GM20431 (cell line): Measurements from ENCODE around the gene PTK7.
"Not testable (repeated sequence)": the region's sequence is repeated elsewhere in the genome, so short reads cannot be mapped to it uniquely, and the experiment has no call there.

Experiments
- in situ Hi-C: fragments of 300-500 bp; cut with MseI, MboI; formaldehyde crosslinking; loops from one replicate; pipeline ENCODE4 v1.15.0; 2020; ENCODE audit warnings: low sequenced_read_pairs; ENCODE audit not compliant: unreplicated experiment

The PTK7 gene

DNA sequence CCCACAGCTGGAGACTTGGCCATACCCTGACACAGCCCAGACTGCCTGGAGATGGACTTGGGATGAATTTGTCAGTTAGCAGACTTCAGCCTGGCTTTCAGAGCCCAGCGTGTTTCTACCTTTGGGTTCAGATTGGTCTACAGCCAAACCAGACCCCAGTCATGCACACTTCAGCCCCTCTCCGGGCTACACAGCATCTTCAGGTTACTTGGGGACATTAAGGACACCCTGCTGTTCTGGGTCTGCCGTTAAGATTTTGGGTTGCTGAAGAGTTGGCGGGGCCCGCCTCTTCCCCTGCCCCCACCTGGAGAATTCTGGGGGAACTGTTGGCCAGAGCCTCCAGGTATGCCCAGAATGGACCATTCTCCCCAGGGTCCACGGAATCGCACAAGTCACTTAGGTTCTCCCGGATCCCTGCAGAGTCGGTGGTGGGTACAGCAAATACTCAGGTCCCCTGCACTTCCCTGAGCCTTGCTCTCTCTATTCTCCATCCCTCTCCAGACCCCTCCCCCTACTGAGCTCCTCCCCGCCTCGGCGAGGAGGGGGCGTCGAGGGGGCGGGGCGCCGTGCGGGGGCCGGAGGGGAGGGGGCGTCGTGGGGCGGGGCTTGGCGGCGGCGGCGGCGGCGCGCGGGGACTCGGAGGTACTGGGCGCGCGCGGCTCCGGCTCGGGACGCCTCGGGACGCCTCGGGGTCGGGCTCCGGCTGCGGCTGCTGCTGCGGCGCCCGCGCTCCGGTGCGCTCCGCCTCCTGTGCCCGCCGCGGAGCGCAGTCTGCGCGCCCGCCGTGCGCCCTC lies at the start of gene PTK7:
PTK7 (plus strand) TSS at position 645 of the 794 bp plus-strand sequence. CDS start 175 bp downstream, outside the sequence.
- in situ Hi-C loops, result no loop called here

DNA sequence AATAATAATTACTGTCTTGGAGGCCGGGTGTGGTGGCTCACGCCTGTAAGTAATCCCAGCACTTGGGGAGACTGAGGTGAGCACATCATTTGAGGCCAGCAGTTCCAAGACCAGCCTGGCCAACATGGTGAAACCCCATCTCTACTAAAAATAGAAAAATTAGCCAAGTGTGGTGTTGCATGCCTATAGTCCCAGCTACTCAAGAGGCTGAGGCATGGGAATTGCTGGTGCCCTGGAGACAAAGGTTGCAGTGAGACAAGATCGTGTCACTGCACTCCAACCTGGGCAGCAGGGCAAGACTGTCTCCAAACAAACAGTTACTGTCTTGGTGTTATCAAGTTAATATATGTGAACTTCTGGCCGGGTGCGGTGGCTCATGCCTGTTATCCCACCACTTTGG lies 49.7 kb upstream of the PTK7 start:
- in situ Hi-C loops, result no loop called here

DNA sequence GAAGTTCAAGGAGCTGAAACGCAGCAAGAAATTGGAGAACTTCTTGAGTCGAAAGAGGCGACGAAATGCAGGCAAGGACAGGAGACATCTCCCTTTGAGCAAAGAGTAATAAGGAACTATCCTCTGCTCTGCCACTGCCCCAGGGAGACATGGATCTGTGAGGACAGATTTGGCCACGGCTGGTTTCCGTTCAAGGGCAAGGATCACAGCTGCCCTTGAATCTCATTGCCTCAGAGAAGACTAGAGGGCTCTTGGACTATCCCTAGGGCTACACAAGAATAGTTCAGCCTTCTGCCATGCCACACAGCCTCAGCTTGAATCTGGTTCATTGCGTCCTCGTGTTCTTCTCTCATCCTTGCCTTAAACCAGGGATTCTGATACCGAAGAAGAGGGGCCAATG lies 47.0 kb upstream of the PTK7 start:
- in situ Hi-C loops, result no loop called here

DNA sequence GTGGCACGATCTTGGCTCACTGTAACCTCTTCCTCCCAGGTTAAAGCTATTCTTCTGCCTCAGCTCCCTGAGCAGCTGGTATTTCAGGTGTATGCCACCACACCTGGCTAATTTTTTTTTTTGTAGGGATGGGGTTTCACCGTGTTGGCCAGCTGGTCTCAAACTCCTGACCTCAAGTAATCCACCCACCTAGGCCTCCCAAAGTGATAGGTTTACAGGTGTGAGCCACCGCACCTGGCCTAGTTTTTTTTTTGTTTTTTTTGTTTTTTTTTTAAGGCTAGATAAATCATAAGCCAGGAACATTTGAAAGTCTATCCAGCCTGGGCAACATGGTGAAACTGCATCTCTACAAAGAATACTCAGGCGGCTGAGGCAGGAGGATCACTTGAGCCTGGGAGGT lies 43.8 kb upstream of the PTK7 start:
- in situ Hi-C loops, result no loop called here

DNA sequence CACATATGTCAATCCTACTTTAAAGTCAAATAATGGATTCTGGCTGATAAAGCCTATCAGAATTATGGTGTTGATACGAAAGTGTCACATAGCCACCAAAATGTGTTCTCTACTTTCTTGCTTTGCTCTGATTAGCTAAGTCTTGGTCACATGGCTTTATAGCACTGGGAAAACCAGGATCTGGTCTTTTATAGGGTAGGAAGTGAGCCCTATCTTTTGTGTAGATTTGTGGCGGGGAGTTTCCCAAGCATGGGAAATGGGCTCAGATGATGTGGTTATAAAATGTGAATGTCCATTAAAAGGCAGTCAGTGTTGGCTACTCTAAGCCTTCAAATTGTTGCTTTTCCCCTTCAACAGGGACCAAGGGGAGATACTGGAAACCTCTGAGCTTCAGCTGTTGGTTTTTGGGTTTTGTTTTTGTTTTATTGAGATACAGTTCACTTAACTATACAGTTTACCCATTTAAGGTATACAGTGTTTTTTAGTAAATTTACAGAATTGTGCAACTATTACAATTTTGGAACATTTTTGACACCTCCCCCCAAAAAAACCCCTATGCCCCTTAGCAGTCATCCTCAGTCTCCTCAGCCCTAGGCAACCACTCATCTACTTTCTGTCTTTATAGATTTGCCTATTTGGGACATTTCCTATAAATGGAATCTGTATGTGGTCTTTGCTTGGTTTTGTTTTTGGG lies 42.5 kb upstream of the PTK7 start:
- in situ Hi-C loops, result no loop called here

DNA sequence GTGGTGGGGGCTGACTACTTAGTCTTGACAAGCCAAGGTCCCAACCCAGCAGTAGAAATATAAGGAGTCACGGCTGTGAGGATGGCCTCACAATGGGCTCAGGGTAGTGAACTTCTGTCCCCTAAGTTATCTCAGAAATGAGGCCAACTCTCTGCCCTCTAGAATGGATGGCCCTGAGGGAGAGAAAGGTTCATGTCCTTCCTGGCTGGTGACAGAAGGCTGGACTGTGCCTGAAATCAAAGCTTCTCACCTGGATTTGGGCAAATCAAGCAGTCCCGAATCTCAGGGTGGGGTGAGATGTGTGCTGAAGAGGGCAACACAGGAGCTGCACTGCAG lies 42.0 kb upstream of the PTK7 start:
- in situ Hi-C loops, result no loop called here

DNA sequence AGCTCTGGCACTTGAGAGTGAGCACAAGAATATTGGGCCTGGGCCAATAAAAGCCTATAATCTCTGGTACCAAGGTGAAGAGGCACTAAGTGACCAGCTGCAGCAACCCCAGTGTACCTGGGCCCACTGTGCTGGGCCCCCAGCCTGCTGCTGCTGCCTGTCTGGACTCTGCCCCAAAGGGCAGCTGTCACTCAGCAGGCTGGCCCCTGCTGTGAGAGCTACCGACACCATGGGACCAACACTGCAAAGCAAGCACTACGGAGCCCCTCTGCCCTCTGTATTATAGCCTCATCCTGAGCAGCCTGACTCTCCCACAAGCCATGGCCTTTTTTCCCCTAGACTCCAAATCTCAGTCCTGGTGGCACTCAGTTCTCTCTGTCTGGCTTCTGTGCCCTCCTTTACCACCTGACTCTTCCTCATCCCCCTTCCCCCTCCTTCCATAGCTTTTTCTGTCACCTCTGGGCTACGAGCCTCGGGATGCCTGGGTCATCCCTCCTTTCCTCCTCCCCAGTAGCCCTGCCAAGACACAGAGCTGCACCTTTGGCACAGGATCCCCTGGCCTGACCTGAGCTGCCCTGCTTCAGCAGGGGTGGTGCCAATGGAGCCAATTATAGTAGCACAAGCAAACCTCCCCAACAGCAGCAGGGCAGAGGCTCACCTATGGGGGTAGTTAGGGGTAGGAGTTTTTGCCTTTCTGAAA lies 40.5 kb upstream of the PTK7 start:
- in situ Hi-C loops, result no loop called here

DNA sequence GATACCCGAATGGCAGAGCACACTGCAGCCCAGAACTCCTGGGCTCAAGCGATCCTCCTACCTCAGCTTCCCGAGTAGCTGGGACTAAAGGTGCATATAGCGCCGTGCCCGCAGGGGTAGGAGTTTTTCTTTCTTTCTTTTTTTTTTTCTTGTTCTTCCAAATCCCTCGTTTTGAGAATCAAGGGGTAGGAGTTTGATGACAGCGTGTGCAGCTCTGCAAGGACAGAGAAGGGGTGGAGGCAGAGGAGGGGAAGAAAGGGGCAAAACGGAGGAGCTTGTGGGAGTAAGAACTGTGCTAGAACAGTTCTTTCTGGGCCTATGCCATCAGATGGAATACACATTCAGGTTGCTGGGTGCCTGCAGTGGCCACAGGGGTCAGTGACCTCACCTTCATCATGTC lies 39.4 kb upstream of the PTK7 start:
- in situ Hi-C loops, result no loop called here

DNA sequence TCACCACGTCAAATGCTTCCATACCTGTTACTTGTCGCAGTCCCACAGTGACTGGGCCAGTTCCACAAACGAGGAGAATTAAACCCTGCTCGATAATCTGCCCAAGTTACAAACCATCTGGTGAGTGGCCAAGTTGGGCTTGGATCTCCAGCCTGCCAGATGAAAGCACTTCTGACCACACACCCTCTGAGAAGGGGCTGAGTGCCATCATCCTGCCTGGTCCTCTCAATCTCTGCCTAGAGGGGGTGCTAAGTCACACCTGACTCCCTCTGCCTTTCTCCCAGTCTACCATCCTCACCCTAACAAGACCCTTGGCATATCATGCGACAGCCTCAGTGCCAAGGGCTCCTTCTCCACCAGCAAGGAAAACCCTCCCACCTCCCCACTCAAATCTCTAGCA lies 38.9 kb upstream of the PTK7 start:
- in situ Hi-C loops, result no loop called here

DNA sequence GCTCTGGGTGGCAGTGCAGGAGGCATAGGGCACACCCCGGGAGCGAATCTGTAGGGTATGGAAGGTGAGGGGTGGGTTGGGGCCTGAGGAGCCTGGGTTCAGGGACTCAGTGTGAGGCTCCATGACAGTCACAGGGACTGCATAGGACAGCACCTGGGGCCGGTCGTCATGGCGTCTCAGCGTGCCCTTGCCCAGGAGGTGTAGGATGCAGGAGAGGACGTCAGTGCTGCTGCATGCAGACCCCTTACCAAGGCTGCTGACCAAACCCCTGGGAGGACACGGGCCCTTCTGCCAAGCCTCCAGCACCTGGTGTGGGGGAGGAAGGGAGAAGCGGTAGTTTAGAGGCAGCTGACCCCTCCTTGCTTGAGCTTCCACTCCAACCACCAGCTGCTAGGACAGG lies 38.4 kb upstream of the PTK7 start:
- in situ Hi-C loops, result no loop called here

DNA sequence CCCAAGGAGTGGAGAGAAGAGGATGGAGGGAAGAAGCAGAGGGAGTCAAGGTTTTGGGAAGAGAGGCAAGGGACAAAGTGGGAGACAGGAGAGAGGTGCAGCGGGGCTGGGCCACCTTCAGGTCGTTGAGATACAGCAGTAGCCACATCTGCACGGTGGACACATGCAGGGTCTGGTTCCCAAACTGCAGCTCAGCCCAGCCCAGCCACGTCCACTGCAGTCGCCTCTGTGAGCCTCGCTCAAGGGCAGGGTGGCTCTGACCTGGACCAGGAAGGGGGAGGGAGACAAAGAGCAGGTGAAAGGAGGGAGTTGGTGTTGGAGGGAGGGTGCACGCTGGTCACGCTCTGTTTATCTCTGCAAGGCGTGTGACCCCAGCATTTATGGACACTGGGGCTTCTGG lies 37.4 kb upstream of the PTK7 start:
- in situ Hi-C loops, result no loop called here

DNA sequence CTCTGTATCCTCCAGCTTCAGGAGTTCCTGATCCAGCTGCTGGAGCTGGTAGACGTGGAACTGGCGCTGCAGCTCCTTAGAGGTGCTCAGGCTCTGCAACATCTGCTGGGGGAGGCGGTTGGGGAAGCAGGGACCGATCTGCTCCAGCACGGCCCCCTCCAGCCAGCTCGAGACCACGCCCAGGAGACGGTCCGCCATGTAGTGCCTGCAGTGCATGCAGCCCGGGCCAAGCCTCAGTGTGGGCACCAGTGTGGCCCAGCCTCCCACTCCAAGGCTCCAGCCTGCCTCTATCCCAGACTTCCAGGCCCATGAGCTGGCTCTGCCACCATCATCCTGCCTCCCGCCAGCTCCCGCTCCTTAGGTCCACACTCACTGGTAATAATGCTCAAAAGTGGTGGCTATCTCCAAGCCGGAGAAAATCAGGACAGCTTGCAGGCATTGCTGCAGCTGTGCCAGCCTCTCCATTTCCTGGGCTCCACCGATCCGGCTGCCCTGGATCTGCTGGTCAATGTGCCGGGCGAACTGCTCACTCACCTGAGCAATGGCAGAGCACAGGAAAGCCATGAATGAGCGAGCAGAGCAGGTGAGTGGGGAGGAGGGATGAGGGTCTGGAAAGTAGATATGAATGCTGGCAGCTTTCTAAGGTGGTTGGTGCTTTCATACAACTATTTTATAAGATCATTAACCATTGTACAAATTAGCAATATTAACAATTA lies 35.4 kb upstream of the PTK7 start:
- in situ Hi-C loops, result no loop called here

DNA sequence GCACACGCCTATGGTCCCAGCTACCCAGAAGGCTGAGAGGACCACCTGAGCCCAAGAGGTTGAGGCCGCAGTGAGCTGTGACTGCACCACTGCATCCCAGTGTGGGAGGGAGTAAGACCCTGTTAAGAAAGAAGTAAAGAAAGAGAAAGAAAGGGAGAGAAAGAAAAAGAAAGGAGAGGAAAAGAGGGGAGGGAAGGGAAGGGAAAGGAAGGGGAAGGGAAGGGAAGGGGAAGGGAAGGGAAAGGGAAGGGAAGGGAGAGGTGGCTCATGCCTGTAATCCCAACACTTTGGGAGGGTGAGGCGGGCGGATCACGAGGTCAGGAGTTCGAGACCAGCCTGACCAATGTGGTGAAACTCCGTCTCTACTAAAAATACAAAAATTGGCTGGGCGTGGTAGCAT lies 34.6 kb upstream of the PTK7 start:
- in situ Hi-C loops, result not testable (repeated sequence)

DNA sequence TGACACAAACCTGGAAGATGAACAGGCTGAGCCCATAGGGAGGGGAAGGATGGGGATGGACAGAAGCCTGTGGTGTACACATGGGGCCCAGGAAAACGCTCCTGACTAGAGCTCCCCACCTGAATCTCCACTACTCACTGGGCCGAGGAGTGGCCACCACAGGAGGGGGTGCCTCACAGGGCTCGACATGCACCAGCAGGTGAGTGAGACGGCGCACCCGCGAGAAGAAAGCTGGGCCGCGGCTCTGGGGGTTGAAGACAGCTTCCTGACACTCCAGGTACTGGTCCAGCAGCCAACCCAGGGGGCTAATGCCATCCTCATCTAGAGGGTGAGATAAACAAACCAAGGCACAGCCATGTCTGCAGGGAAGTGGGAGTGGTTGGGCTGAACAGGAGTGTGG lies 32.8 kb upstream of the PTK7 start:
- in situ Hi-C loops, result no loop called here

DNA sequence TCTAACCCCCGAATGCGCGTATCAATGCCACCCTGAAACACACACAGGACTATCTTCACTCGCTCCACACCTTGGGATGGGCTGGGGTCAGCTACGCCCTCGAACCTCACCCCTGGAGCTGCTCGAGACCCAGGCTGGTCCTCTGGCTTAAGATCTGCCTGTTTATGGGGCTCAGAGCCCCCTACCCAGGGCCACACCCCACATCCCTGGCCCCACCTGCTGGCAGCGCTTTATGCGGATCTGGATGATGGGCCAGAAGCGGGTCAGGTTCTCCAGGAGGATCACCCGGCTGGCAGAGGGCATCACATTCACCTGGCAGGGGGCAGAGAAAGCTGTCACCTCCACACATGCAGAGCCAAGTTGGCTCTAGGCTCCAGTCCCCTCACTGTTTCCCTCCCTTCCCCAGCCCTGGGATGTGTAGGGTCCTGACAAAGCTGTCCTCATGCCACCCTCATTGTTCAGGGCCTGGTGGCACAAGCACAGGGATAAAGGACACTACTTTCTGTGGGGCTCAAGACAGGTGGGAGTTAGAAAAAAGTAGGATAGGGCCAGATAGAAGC lies 30.7 kb upstream of the PTK7 start:
- in situ Hi-C loops, result no loop called here

DNA sequence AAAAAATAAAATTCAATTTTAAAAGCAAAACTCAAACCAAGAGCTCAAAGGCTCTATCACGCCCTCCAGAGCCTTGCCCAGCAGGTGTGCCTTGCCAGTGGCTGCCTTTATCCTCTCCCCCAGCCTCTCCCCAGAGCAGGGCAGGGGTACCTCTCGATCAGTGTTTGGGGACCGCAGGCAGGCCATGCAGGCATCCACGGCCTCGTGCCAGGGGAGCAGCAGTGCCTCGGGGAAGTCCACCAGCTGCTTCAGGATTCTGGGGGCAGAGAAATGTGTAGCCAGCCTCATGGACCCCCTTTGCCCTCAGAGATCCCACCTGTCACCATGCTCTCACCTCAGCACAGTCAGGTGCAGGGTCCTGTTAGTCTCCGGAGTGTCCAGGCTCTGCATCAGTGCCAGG lies 28.1 kb upstream of the PTK7 start:
- in situ Hi-C loops, result no loop called here

DNA sequence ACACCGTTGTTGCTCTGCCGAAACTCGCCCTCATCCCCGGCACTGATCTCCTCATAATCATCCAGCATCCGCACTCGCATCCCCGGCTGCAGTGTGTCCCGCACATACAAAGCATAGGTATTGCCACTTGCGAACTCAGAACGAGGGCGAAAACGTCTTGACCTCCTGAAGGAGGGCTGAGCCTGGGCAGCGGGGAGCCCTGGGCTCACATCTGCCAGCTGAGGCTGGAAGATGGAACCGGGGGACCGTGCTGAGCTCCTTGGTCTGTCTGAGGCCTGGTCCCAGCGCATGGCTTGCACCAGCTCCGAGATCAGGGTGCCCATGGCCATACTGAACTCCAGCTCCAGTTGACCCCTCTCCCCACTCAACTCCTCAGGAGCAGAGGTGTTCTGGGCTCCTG lies 25.1 kb upstream of the PTK7 start:
- in situ Hi-C loops, result no loop called here

DNA sequence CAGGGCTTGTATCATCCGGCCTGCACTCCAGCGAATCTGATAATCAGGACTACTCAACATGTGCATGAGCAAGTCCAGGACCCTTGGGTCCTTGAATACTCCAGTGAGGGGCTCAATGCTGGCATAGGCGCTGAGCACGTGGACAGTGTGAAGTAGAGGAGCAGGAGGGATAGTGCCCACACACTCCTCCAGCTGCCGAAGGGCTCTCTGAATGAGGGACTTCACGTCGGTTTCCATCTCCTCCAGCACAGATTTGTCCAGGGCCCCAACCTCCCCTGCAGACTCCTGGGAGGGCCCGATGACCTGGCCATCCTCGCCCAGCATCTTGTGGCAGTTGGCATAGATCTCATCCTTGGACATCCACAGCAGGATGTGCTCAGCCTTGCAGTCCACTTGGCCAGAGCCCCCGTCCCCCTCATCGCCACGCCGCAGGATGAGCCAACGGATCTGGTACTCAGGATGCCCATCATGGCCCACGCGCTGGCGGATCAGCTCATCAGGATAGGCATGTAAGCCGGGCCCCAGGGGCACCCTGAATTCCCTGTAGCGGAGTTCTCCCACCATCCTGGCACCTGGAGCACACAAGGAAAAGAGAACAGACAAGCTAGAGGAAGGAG lies 23.8 kb upstream of the PTK7 start:
- in situ Hi-C loops, result no loop called here

DNA sequence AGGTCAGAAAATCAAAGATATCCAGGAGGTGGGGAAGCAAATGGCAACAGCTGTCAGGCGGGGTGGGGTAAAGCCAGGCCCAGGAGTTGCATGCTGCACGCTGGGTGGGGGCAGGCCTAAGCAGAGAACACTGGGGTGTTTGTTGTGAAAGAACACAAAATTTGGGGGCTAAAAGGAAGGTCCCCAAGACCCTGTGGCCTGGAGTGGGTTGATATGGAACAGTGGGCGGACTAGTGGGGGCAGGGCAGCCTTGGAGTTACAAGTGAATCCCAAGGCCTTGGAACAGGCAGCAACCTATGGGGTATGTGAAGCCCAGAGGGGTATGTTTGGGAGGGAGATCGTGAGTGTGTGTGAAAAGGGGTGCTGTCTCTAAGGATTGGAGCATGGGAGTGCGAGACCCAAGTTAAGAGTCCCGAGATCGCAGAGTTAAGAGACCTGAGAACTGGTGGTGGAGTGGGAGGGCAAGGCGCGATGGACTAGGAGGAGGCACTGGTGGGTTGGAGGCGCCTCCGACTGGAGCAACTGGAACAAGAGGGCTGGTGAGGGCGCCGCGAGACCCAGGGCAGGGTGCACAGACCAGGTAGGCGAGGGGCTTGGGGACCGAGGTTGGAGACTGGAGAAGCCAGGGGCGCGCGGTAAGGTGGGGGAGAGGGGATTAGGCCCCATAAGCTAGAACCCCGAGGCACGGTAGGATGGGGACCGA lies 23.1 kb upstream of the PTK7 start:
- in situ Hi-C loops, result no loop called here
